Measurements from ENCODE around the gene CYP11A1. TPM values are rescaled to one million over a fixed set of nuclear protein-coding genes. Genes with fewer than 3 reads are reported as not detected.

The CYP11A1 gene
- total and polyA plus RNA-seq, 9 donors, result 19.9 to 1,902 (median 32.3) TPM

- intact Hi-C loops (cut with DNase I), result loop anchor here in 2 of 4 donors (2.0 to 10.0 kb wide), 3 partner anchors 176 to 350 kb away; no protein-coding TSS in a partner anchor
- no peaks in the 10 kb centered on the region for H3K27me3 ChIP-seq
- TF ChIP-seq CTCF (IDR thresholded peaks at IDR 0.05), result no peak
- TF ChIP-seq POLR2A (IDR thresholded peaks at IDR 0.05), result no peak
- TF ChIP-seq EP300 (IDR thresholded peaks at IDR 0.05), result no peak
Observed at GRCh38 chr15:74304431-74304830, 63.0 kb downstream of the CYP11A1 start.

GRCh38 chr15:74303741-74304309 is 63.6 kb downstream of the CYP11A1 start:
- H3K4me3 ChIP-seq, result no peak overlapping the region
- 26 to 56% (median 30%) methylated on average over 6 of the region's 6 CpGs for WGBS, 3 donors
- intact Hi-C loops (cut with DNase I), result loop anchor here in 2 of 4 donors (2.0 to 10.0 kb wide), 3 partner anchors 175 to 349 kb away; no protein-coding TSS in a partner anchor
- H3K9me3 ChIP-seq, result no peaks in the 10 kb centered on the region
- H3K27ac ChIP-seq, result no peak overlapping the region
- no peaks in the 10 kb centered on the region for H3K36me3 ChIP-seq
- TF ChIP-seq EP300 (IDR thresholded peaks at IDR 0.05) (no peak), CTCF (IDR thresholded peaks at IDR 0.05) (no peak), POLR2A (IDR thresholded peaks at IDR 0.05) (no peak)
- DNase-seq, result no peak
- H3K4me1 ChIP-seq (ENCODE audit: insufficient read depth), result peaks cover 3% of the 10 kb centered on the region
- no peaks in the 10 kb centered on the region for H3K27me3 ChIP-seq

More at GRCh38 chr15:74304431-74304830, 63.0 kb downstream of the CYP11A1 start:
- DNase-seq, result no peak
- H3K36me3 ChIP-seq, result no peaks in the 10 kb centered on the region
- no peak overlapping the region for H3K4me3 ChIP-seq
- H3K9me3 ChIP-seq, result no peaks in the 10 kb centered on the region
- peaks cover 3% of the 10 kb centered on the region for H3K4me1 ChIP-seq (ENCODE audit: insufficient read depth)
- no peak overlapping the region for H3K27ac ChIP-seq
- 52 to 63% (median 58%) methylated on average over 12 of the region's 12 CpGs for WGBS, 3 donors

- TF ChIP-seq CTCF (IDR thresholded peaks at IDR 0.05) (peak in 2 of 3 donors; percentile 43 to 54), EP300 (IDR thresholded peaks at IDR 0.05) (no peak), POLR2A (IDR thresholded peaks at IDR 0.05) (no peak)
- Histone ChIP-seq H3K9me3 (no peaks in the 10 kb centered on the region), H3K4me3 (no peak overlapping the region), H3K27me3 (no peaks in the 10 kb centered on the region), H3K27ac (no peak overlapping the region), H3K4me1 (ENCODE audit: insufficient read depth) (peaks cover 3% of the 10 kb centered on the region), H3K36me3 (no peaks in the 10 kb centered on the region)
- WGBS, 3 donors, result 13 to 27% (median 22%) methylated on average over 6 to 7 of the region's 7 CpGs
- intact Hi-C loops (cut with DNase I), result loop anchor here in 2 of 4 donors (10.0 kb wide), 2 partner anchors 248 to 348 kb away; no protein-coding TSS in a partner anchor
- DNase-seq, result peak; percentile 44 to 62 (median 57)
Observed at GRCh38 chr15:74302821-74303359, 64.6 kb downstream of the CYP11A1 start.

- intact Hi-C loops (cut with DNase I), result loop anchor here in 2 of 4 donors (10.0 kb wide), 2 partner anchors 247 to 347 kb away; no protein-coding TSS in a partner anchor
- H3K4me1 ChIP-seq (ENCODE audit: insufficient read depth), result peaks cover 3% of the 10 kb centered on the region
- no peaks in the 10 kb centered on the region for H3K9me3 ChIP-seq
- DNase-seq, result no peak
- no peaks in the 10 kb centered on the region for H3K27me3 ChIP-seq
- no peaks in the 10 kb centered on the region for H3K36me3 ChIP-seq
- WGBS, 3 donors, result 76 to 83% (median 80%) methylated on average over 7 of the region's 7 CpGs
- no peak overlapping the region for H3K27ac ChIP-seq
- TF ChIP-seq POLR2A (IDR thresholded peaks at IDR 0.05) (no peak), EP300 (IDR thresholded peaks at IDR 0.05) (no peak), CTCF (IDR thresholded peaks at IDR 0.05) (no peak)
- no peak overlapping the region for H3K4me3 ChIP-seq
Observed at GRCh38 chr15:74301583-74302361, 65.7 kb downstream of the CYP11A1 start.
